ENCODE data around the gene FIGN.

FIGN gene

GRCh38 chr2:163606878-163607277 lies 128.9 kb downstream of the FIGN start:
- in situ Hi-C loops (cut with HindIII; ENCODE audit: low sequenced_read_pairs) = no loop called here
- no peak for TF ChIP-seq CTCF (IDR thresholded peaks at IDR 0.05; ENCODE audit: low read depth, low read length)
- no peak for DNase-seq (ENCODE audit: low read depth, low spot score)
- H3K4me3 ChIP-seq (ENCODE audit: low read depth, low read length) = no peak overlapping the region

GRCh38 chr2:163605779-163606178 lies 130.0 kb downstream of the FIGN start:
- no peak for TF ChIP-seq CTCF (IDR thresholded peaks at IDR 0.05; ENCODE audit: low read depth, low read length)
- no peak overlapping the region for H3K4me3 ChIP-seq (ENCODE audit: low read depth, low read length)
- DNase-seq (ENCODE audit: low read depth, low spot score) = no peak
- in situ Hi-C loops (cut with HindIII; ENCODE audit: low sequenced_read_pairs) = no loop called here

- in situ Hi-C loops (cut with HindIII; ENCODE audit: low sequenced_read_pairs) = no loop called here
- peak; percentile 63 for DNase-seq (ENCODE audit: low read depth, low spot score)
- no peak for TF ChIP-seq CTCF (IDR thresholded peaks at IDR 0.05; ENCODE audit: low read depth, low read length)
- H3K4me3 ChIP-seq (ENCODE audit: low read depth, low read length) = no peak overlapping the region
These were observed 130.8 kb downstream of the FIGN start for GRCh38 chr2:163604941-163605555.

GRCh38 chr2:163602196-163602595 lies 133.6 kb downstream of the FIGN start:
- no peak for DNase-seq (ENCODE audit: low read depth, low spot score)
- H3K4me3 ChIP-seq (ENCODE audit: low read depth, low read length) = no peak overlapping the region
- no peak for TF ChIP-seq CTCF (IDR thresholded peaks at IDR 0.05; ENCODE audit: low read depth, low read length)
- in situ Hi-C loops (cut with HindIII; ENCODE audit: low sequenced_read_pairs) = no loop called here

- in situ Hi-C loops (cut with HindIII; ENCODE audit: low sequenced_read_pairs) = no loop called here
- peak; percentile 72 for DNase-seq (ENCODE audit: low read depth, low spot score)
- TF ChIP-seq CTCF (IDR thresholded peaks at IDR 0.05; ENCODE audit: low read depth, low read length) = no peak
- H3K4me3 ChIP-seq (ENCODE audit: low read depth, low read length) = no peak overlapping the region
These were observed 134.4 kb downstream of the FIGN start for GRCh38 chr2:163601377-163601776.

- in situ Hi-C loops (cut with HindIII; ENCODE audit: low sequenced_read_pairs) = no loop called here
- H3K4me3 ChIP-seq (ENCODE audit: low read depth, low read length) = no peak overlapping the region
- no peak for TF ChIP-seq CTCF (IDR thresholded peaks at IDR 0.05; ENCODE audit: low read depth, low read length)
- no peak for DNase-seq (ENCODE audit: low read depth, low spot score)
These were observed 135.0 kb downstream of the FIGN start for GRCh38 chr2:163600801-163601200.
